ENCODE data around the gene THSD1. TPM values are rescaled to one million over a fixed set of nuclear protein-coding genes. Genes with fewer than 3 reads are reported as not detected.

The THSD1 gene
- polyA plus RNA-seq, 1 donor from 2014 or later: 2.3 TPM

DNA sequence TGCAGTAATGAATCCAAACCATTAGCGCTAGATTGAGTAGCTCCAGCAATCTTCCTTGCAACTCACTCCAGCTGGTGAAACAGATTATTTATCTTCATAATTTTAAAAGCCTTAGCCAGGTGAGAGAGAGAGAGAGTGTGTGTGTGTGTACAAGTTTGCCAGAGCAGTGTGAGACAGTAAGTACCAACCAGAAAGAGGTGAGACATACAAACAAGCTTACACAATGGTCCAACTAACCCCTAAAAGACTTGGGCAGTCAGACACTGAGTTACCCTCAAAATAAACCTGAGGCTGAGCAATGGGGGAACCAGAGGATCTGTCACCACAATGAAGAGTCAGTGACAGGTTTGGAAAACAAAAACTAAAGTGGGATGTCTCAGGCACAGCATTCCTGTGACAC lies 8.1 kb upstream of the THSD1 start:
- Histone ChIP-seq H3K9me2 (ENCODE audit: insufficient read depth, low read length) (no peaks in the 10 kb centered on the region), H3K9ac (ENCODE audit: low read length) (no peak overlapping the region), H3F3A (ENCODE audit: insufficient read depth, low read length, poor library complexity, severe bottlenecking) (no peaks in the 10 kb centered on the region), H3K4me2 (ENCODE audit: low read length) (no peak overlapping the region), H3K27me3 (ENCODE audit: insufficient read depth, low read depth, low read length) (no peaks in the 10 kb centered on the region), H3K36me3 (ENCODE audit: insufficient read depth, low read length) (peaks cover 4% of the 10 kb centered on the region), H3K27ac (ENCODE audit: low read length) (no peak overlapping the region), H3K9me3 (ENCODE audit: low read length) (no peaks in the 10 kb centered on the region), H3K4me3 (ENCODE audit: low read length) (no peak overlapping the region), H4K20me1 (ENCODE audit: insufficient read depth) (no peaks in the 10 kb centered on the region), H2AFZ (ENCODE audit: low read depth, low read length) (no peak overlapping the region), H3K79me2 (replicated peaks; ENCODE audit: insufficient read depth, low read length) (no peaks in the 10 kb centered on the region)
- no peak for TF ChIP-seq POLR2AphosphoS5 (IDR thresholded peaks at IDR 0.05)
- no peak for TF ChIP-seq RAD21 (conservative IDR thresholded peaks at IDR 0.05)
- TF ChIP-seq, protein P1, sequence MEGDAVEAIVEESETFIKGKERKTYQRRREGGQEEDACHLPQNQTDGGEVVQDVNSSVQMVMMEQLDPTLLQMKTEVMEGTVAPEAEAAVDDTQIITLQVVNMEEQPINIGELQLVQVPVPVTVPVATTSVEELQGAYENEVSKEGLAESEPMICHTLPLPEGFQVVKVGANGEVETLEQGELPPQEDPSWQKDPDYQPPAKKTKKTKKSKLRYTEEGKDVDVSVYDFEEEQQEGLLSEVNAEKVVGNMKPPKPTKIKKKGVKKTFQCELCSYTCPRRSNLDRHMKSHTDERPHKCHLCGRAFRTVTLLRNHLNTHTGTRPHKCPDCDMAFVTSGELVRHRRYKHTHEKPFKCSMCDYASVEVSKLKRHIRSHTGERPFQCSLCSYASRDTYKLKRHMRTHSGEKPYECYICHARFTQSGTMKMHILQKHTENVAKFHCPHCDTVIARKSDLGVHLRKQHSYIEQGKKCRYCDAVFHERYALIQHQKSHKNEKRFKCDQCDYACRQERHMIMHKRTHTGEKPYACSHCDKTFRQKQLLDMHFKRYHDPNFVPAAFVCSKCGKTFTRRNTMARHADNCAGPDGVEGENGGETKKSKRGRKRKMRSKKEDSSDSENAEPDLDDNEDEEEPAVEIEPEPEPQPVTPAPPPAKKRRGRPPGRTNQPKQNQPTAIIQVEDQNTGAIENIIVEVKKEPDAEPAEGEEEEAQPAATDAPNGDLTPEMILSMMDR (IDR thresholded peaks at IDR 0.05; ENCODE audit: poor library complexity, severe bottlenecking): no peak
- no peak for TF ChIP-seq MXI1 (conservative IDR thresholded peaks at IDR 0.05; ENCODE audit: poor library complexity, severe bottlenecking)

DNA sequence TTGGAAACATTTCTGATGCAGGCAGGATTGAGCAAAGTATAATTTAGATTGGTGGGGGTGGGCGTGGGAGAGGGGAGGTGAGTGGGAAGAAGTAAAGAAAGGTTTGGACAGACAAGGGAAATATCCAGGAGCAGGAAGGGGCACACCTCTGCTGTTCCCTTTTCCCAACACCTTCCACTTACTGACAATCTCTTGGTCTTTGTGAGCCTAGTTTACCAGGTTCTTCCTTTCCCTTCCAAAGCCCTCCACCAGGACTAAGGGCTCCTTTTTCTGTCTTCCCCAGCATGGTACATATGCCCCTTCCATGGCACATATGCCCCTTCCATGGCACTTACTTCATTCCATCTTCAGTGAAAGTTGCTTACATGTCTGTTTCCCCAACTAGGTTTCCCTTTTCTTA lies 6.2 kb upstream of the THSD1 start:
- H3K27ac ChIP-seq (ENCODE audit: low read length): no peak overlapping the region
- H3K27me3 ChIP-seq (ENCODE audit: insufficient read depth, low read depth, low read length): no peaks in the 10 kb centered on the region
- no peak overlapping the region for H2AFZ ChIP-seq (ENCODE audit: low read depth, low read length)
- no peak for TF ChIP-seq SMC3 (conservative IDR thresholded peaks at IDR 0.05; ENCODE audit: poor library complexity)
- no peak for TF ChIP-seq EZH2 (IDR thresholded peaks at IDR 0.05; ENCODE audit: borderline replicate concordance, insufficient read depth, low read length, poor library complexity, severe bottlenecking)
- TF ChIP-seq, protein P1 (IDR thresholded peaks at IDR 0.05; ENCODE audit: poor library complexity, severe bottlenecking): no peak
- TF ChIP-seq, protein P2, sequence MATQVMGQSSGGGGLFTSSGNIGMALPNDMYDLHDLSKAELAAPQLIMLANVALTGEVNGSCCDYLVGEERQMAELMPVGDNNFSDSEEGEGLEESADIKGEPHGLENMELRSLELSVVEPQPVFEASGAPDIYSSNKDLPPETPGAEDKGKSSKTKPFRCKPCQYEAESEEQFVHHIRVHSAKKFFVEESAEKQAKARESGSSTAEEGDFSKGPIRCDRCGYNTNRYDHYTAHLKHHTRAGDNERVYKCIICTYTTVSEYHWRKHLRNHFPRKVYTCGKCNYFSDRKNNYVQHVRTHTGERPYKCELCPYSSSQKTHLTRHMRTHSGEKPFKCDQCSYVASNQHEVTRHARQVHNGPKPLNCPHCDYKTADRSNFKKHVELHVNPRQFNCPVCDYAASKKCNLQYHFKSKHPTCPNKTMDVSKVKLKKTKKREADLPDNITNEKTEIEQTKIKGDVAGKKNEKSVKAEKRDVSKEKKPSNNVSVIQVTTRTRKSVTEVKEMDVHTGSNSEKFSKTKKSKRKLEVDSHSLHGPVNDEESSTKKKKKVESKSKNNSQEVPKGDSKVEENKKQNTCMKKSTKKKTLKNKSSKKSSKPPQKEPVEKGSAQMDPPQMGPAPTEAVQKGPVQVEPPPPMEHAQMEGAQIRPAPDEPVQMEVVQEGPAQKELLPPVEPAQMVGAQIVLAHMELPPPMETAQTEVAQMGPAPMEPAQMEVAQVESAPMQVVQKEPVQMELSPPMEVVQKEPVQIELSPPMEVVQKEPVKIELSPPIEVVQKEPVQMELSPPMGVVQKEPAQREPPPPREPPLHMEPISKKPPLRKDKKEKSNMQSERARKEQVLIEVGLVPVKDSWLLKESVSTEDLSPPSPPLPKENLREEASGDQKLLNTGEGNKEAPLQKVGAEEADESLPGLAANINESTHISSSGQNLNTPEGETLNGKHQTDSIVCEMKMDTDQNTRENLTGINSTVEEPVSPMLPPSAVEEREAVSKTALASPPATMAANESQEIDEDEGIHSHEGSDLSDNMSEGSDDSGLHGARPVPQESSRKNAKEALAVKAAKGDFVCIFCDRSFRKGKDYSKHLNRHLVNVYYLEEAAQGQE (IDR thresholded peaks at IDR 0.05; ENCODE audit: borderline replicate concordance): no peak
- no peak for TF ChIP-seq MXI1 (conservative IDR thresholded peaks at IDR 0.05; ENCODE audit: poor library complexity, severe bottlenecking)
- TF ChIP-seq TAF1 (IDR thresholded peaks at IDR 0.05; ENCODE audit: low read depth): no peak
- TF ChIP-seq EP300 (conservative IDR thresholded peaks at IDR 0.05; ENCODE audit: poor library complexity, severe bottlenecking): no peak
- TF ChIP-seq RAD21 (conservative IDR thresholded peaks at IDR 0.05): no peak
- no peak for TF ChIP-seq POLR2AphosphoS5 (IDR thresholded peaks at IDR 0.05)
- H3K36me3 ChIP-seq (ENCODE audit: insufficient read depth, low read length): peaks cover 4% of the 10 kb centered on the region
- no peaks in the 10 kb centered on the region for H3K9me2 ChIP-seq (ENCODE audit: insufficient read depth, low read length)
- no peaks in the 10 kb centered on the region for H3K79me2 ChIP-seq (replicated peaks; ENCODE audit: insufficient read depth, low read length)
- no peak overlapping the region for H3K4me2 ChIP-seq (ENCODE audit: low read length)
- no peak overlapping the region for H3K4me3 ChIP-seq (ENCODE audit: low read length)
- H3F3A ChIP-seq (ENCODE audit: insufficient read depth, low read length, poor library complexity, severe bottlenecking): no peaks in the 10 kb centered on the region
- H3K9ac ChIP-seq (ENCODE audit: low read length): no peak overlapping the region
- H3K9me3 ChIP-seq (ENCODE audit: low read length): no peaks in the 10 kb centered on the region
- no peaks in the 10 kb centered on the region for H4K20me1 ChIP-seq (ENCODE audit: insufficient read depth)

All from neural cell (in vitro differentiated cells).